HFF-Myc (cell line): ENCODE results near the gene LAMC2.
"Not testable (repeated sequence)": the region's sequence is repeated elsewhere in the genome, so short reads cannot be mapped to it uniquely, and the experiment has no call there.

Source experiments
- DNase-seq: peaks from one replicate; pipeline ENCODE4 v3.0.0-alpha.2; 2011; ENCODE audit warnings: low read depth; ENCODE audit errors: extremely low read depth
- H3K4me3 ChIP-seq: replicated peaks from 2 replicates; pipeline ENCODE4 v1.5.1; 2011; ENCODE audit warnings: low read depth, mild to moderate bottlenecking, control low read depth, low read length
- CTCF ChIP-seq: IDR thresholded peaks from 2 replicates; pipeline ENCODE4 v1.5.1; 2012; ENCODE audit warnings: mild to moderate bottlenecking, low read depth, low read length, control low read depth; ENCODE audit errors: missing control alignments

Gene LAMC2

GRCh38 chr1:183143576-183144315 is 42.3 kb upstream of the LAMC2 start:
- no peak overlapping the region for H3K4me3 ChIP-seq
- no peak for TF ChIP-seq CTCF
- no peak for DNase-seq

- no peak for TF ChIP-seq CTCF
- no peak for DNase-seq
Measured at GRCh38 chr1:183144752-183145151, 41.3 kb upstream of the LAMC2 start.

DNA sequence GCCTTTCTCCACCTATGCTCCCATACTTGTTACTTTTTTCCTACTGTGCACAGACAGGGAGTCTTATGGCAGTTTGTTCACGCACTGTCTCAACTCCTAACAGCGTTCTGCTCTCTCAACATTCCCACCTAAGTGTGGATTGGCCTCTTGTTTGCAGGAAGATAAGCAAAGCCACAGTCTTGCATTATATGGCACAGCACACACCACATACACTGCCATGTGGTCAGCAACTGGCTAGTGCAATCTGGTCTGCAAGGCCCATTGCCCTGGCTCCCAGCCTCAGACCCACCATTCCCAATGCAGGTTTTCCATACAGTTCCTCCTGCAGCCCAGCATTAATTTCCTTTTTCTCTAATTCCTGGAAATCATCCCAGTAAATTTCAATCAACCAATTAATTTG is 38.3 kb upstream of the LAMC2 start:
- no peak for TF ChIP-seq CTCF
- no peak overlapping the region for H3K4me3 ChIP-seq
- DNase-seq, result no peak

More at GRCh38 chr1:183144752-183145151, 41.3 kb upstream of the LAMC2 start:
- H3K4me3 ChIP-seq, result no peak overlapping the region

DNA sequence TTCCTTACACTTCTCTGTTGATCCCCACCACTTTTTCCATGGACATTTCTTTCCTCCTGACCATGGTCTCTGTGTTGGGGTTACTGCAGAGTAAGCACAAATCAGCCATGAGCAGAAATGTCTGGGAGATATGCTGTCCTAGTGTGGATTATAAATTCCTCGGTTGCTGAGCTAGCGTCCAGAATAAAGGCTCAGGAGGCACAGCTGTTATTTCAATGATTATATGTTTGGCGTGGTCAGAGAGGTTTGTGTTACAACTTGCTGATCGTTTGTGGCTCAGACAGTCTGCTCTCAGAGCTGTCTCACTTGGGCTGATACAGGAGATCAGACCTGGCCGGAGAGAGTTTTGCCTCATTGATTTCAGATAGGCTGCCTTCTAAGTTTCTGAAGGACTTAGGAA is 37.5 kb upstream of the LAMC2 start:
- H3K4me3 ChIP-seq, result no peak overlapping the region
- TF ChIP-seq CTCF, result no peak
- no peak for DNase-seq

- no peak for TF ChIP-seq CTCF
- H3K4me3 ChIP-seq, result no peak overlapping the region
- DNase-seq, result no peak
Measured at GRCh38 chr1:183149273-183149672, 36.8 kb upstream of the LAMC2 start.

DNA sequence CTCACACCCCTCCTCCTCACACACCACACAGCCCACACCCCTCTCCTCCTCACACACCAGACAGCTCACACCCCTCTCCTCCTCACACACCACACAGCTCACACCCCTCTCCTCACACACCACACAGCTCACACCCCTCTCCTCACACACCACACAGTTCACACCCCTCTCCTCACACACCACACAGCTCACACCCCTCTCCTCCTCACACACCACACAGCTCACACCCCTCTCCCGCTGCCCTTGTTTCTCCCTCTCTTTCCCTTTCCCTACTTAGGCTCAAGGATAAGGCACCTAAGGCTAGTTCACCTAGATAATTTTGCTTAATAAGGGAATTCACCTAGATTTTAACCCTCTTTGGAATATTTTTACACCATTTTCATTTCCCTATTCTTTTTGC is 36.0 kb upstream of the LAMC2 start:
- not testable (repeated sequence) for DNase-seq, H3K4me3 ChIP-seq

- no peak for TF ChIP-seq CTCF
- DNase-seq, result no peak
- H3K4me3 ChIP-seq, result no peak overlapping the region
Measured at GRCh38 chr1:183150445-183150844, 35.6 kb upstream of the LAMC2 start.
